Measurements from ENCODE around the gene TCTN1.
"Not testable (repeated sequence)": the region's sequence is repeated elsewhere in the genome, so short reads cannot be mapped to it uniquely, and the experiment has no call there.

Gene TCTN1

GRCh38 chr12:110587102-110587501 lies 26.8 kb upstream of the TCTN1 start:
- not testable (repeated sequence) for DNase-seq

DNA sequence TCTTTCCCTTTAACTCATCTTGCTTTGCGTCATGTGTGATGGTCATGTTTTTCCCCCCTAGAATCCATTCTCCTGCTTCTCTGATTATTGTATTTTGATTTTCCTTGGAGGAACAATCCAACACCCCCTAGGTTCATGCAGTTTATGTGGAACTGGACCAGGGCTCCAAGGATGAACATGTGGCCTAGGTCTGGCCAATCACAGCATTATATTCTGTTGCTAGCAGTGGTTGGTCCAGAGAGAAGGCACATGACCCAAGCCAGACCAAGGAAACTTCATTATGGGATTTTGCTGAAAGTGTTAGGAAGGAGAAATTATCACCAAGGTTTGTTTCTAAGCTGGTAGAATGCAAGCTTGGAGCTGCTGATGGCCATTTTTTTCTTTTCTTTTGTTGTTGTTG lies 23.9 kb upstream of the TCTN1 start:
- no peak for DNase-seq

DNA sequence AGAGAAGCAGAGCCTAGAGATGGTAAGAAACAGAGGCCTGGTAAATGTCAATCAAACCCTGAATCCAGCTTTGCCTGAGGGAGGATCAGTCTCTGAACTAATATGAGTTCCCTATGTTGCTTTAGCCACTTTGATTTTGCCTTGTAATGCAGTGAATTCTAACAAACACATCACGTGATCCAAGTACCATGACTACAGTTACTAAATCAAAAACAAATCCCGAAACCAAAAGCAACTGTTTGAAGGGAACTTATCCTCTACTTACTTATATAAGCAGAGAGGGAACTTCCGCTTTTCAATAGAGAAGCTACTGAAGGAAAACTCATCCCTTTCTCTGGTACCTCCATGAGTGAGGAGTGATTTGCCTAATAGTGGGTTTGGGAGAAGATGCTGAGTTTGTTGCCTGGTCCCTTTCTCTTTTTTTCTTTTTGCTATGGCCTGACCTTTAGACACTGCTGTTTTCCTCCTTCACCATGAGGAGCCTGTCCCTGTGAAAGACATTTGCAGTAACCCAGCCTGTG lies 23.1 kb upstream of the TCTN1 start:
- peak; percentile 73 for DNase-seq

DNA sequence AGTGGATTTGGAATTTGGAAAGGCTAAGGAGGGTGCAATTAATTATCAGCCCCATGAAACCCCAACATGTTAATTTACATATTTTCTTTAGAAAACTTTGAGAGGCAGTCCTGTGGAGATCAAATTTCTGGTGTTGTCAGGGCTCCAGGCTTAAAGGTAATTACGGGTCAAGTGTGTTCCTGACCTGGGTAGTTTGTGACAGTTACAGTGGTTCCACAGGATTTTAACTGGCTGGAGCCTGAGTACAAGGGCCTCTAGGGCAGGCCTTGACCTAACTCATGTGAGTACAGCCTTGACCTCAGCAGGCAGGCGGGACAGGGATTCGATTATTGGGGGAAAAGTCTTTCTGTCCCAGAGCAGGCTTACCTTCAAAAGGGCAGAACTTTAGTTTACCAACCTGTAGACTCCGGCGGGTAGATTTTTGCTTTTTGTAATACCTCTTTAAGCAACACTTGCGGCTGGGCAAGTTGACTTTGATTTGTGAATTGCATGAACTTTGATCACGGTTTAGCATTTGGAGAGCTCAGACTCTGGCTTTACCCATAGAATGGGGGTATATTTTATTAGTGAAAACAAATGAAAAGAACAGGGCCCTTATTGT lies 22.4 kb upstream of the TCTN1 start:
- no peak for DNase-seq

DNA sequence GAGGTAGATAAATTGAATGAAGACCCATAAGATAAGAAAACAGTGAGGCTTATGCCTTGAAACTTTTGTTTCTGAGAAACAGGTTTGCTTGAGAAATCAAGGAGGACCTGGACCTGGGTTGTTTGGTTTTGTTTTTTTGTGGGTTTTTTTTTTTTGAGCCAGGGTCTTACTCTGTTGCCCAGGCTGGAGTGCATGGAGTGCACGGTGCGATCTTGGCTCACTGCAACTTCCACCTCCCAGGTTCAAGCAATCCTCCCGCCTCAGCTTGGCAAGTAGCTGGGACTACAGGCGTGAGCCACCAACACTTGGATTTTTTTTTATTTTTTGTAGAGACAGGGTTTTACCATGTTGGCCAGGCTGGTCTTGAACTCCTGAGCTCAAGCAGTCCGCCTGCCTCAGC lies 21.9 kb upstream of the TCTN1 start:
- DNase-seq: no peak

GRCh38 chr12:110592919-110593318 lies 21.0 kb upstream of the TCTN1 start:
- not testable (repeated sequence) for DNase-seq

- no peak for DNase-seq
Measured at GRCh38 chr12:110597885-110598284, 16.0 kb upstream of the TCTN1 start.

DNA sequence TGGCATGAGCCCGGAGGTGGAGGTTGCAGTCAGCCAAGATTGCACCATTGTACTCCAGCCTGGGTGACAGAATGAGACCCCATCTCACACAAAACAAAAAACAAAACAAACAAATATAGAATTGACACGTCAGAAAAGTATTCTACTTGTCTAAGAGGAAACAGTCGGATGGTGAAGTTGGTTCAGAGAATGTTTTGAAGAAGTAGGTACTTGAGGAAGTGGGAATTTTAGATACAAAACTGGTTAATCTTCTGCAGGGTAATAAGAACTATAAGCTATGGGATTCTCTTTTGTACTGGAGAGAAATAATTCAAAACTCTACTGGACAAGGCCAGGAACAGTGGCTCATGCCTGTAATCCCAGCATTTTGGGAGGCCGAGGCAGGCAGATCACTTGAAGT lies 14.6 kb upstream of the TCTN1 start:
- no peak for DNase-seq

DNA sequence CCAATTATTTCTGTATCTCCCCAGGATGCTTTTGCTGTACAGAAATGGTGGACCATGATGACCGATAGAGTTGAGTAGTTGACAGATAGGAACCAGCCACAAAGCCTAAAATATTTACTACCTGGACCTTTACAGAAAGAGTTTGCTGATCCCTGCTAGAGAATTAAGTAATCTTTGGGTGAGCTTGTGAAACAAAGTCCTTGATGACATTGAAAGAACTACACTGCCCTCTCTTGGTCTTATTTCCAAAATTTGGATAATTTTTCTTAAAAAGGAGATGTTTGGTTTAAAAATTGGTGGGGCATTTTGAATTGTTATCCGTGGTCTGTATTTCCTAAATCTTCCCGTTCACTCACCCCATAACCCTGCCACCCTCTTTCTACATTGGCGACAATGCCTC lies 13.7 kb upstream of the TCTN1 start:
- peak; percentile 56 for DNase-seq

- DNase-seq: peak; percentile 76
Measured at GRCh38 chr12:110602085-110602814, 11.7 kb upstream of the TCTN1 start.

GRCh38 chr12:110606253-110606611 lies 7.7 kb upstream of the TCTN1 start:
- DNase-seq: no peak

DNA sequence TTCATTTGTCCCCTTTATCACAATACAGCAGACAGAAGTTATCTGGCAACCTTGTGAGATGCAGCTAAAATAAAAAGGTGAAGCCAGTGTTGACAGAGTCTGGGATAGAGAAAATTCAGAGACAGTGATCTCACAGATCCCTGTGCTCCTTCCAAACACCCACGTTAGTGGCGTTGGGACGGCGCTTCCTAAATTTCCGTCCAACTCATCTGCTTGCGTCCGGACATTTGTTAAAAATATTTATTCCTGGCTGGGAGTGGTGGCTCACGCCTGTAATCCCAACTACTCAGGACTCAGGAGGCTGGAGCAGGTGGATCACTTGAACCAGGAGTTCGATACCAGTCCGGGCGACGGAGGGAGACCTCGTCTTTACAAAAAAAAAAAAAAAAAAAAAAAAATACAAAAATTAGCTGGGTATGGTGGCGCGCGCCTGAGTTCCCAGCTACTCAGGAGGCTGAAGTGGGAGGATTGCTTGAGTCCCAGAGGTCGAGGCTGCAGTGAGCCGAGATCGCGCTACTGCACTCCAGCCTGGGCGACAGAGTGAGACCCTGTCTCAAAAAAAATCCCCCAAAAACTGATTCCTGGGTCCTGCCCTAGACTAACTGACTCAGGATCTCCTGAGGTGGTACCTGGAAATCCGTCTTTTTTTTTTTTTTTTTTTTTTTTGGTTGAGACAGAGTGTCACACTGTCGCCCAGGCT lies 708 bp upstream of the TCTN1 start:
- DNase-seq: no peak

- DNase-seq: no peak
Measured at GRCh38 chr12:110615171-110615570, 1.2 kb downstream of the TCTN1 start.

GRCh38 chr12:110616471-110617115 lies 2.7 kb downstream of the TCTN1 start:
- no peak for DNase-seq

DNA sequence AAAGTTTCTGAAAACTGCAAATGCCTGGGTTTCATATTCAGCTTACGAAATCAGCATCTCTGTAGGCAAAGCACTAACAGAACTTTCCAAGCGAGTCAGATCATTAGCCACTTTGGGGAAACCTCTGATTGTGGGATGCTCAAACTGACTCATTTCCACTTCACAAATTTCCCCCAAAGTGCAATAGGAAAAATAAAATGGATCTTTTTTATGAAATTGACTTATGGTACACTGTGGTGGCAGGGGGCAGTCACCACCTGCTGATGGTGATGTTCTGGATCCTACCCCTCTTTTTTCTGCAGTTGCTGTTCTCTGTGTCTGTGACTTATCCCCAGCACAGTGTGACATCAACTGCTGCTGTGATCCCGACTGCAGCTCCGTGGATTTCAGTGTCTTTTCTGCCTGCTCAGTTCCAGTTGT lies 5.6 kb downstream of the TCTN1 start:
- DNase-seq: peak; percentile 78

DNA sequence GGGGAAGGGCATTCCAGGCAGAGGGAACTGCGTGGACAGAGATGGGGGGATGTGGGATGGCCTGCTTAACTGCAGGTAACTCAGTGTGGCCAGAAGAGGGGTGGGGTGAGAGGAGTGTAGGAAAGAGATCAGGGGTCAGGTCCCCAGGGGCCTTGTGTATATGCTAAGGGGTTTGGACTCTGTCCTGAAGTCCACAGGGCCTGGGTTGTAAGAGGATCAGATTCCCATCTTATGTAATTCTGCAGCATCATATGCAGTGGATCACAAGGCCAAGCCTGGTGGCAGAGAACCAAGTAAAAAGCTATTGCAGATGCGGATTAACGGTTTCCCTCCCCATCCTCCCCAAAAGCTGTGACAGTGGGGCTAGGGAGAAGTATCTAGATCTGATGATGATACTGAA lies 8.7 kb downstream of the TCTN1 start:
- no peak for DNase-seq

DNA sequence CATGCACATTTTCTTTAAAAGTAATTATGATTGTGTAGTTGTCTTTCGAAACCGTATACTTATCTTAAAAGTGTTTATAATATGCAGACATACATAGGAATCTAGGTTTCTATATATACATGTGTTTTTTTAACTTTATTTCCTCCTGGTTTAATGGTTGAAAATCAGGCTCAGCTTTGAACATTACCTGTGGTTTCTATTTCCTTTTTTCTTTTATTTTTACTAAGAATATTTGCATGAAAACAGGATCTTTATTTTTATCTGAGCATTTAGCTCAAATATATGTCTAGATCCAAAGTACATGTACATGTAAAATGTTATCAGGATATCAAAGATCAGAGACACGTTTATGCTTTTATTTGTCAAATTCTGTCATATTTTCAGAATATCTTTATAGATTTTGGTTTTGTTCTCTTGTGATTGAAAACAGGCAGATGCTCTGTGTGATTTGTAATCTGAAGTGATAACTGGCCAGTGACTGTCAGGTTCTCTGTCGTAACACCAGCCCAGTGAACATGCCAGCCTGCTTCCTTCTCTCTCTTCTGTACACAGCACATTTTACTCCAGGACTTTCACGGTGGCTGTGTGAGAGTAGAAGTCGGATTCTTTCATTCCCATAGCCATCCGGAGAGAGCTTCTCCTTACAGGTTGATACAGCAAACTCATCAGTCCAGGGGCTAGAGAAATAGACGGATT lies 13.7 kb downstream of the TCTN1 start:
- DNase-seq: no peak

DNA sequence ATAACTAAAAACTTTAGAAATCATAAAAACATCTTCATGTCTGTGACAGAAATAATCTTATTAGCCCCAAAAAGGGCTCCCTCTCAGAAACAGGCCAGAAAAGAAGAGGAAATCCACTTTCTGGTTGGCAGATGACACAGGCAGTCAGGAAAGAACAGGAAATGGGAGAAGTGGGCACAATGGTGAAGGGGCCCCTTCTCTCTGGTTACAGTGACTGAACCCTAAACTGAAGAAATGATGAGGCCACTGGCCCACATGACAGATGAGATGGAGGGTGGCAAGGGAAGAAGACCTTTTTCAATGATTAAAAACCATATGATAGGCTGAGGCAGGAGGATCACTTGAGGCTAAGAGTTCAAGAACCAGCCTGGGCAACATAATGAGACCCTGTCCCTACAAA lies 21.1 kb downstream of the TCTN1 start:
- peak; percentile 14 for DNase-seq

GRCh38 chr12:110636516-110636915 lies 22.6 kb downstream of the TCTN1 start:
- DNase-seq: no peak

GRCh38 chr12:110637869-110638441 lies 24.0 kb downstream of the TCTN1 start:
- DNase-seq: no peak

DNA sequence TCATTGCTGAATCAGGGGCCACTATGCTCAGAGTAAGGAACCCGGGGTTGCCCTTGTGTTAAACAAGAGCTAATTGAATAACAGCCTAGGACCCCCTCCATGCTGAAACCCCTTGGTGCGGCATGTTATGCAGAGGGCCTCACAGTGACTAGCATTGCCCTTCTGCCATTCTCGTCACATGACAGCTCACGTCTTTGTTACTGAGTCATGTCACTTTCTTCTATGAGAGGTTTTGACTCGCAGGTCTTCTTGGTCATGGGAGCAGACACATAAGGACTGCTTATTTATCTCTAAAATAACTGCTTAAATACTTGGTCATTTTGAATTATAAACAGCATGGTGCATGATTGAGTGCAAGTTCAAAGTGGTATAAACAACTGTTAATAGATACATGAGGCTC lies 24.9 kb downstream of the TCTN1 start:
- DNase-seq: no peak

DNA sequence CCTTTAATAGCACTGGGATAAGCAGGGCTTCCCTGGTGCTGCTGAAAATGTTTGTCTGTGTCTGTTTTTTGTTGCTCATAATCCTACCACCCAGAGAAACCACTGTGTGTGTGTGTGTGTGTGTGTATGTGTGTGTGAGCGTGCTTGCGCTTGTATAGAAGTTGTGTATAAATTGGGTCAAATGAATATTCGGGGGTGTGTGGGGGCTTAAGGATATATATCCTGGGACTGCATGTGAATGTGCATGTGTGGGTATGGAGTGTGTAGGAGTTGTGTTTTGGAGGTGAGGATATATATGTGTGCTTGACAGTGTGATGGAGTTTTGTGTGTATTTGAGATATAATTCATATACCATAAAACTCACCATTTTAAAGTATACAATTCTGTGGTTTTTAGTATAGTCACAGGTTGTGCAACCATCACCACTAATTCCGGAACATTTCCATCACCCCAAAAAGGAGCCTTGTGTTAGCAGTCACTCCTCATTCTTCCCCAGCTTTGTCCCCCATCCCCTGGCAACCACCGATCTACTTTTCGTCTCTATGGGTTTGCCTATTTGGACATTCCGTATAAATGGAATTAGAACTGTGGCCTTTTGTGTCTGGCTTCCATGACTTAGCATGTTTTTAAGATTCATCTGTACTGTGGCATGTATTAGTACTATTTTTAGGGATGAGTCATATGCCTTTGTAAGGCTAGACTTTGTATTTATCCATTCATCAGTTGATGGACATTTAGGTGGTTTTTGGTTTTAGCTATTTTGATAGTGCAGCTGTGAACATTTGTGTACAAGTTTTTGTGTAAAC lies 25.6 kb downstream of the TCTN1 start:
- DNase-seq: no peak

All from activated CD4-positive, alpha-beta T cell treated with anti-CD3 and anti-CD28 coated beads, Interleukin-2, Interleukin-6, amounts not matched to agents 100 ng/mL and 50 ng/mL, durations not matched to agents 16 hours and 8 hours (primary cell).